Measurements from ENCODE around the gene CFAP77. TPM values are rescaled to one million over a fixed set of nuclear protein-coding genes. Genes with fewer than 3 reads are reported as not detected.
A peak's percentile ranks its signal among the peaks of the same experiment; 100 is the strongest.

The CFAP77 gene
- total and polyA plus RNA-seq, 7 experiments from 2014 or later, result not detected

DNA sequence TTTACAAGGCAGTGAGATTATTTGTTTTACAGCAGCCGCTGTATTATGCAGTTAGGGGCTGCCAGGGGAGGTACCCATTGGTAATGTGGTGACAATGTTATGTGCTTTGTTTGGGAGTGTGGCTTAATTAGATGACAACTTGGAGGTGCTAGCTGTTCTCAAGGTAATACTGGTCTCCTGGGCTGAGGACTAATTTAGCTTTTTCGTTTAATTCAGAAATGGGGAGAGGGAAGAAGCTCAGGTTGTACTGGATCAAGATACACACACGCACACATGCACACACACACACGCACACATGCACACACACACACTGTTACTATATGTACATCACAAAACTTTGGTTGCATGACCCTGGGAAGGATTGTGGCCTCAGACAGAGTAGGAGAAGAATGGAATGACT is 37.9 kb downstream of the CFAP77 start:
- DNase-seq (no peak), ATAC-seq (no peak)
- Mint-ChIP-seq H3K27me3 (peaks cover 19 to 52% (median 35%) of the 10 kb centered on the region in 5 donors), H3K4me3 (no peak overlapping the region), H3K36me3 (no peaks in the 10 kb centered on the region), H3K4me1 (peaks cover 0 to 8% (median 0%) of the 10 kb centered on the region in 7 donors), H3K27ac (no peak overlapping the region), H3K9me3 (peaks cover 0 to 4% (median 0%) of the 10 kb centered on the region in 11 donors)
- Histone ChIP-seq H3K27ac (ENCODE audit: low read depth, low read length) (no peak overlapping the region), H3K36me3 (ENCODE audit: control insufficient read depth in 2 of 3, insufficient read depth in 3 of 3, low read length in 3 of 3) (no peaks in the 10 kb centered on the region), H3K9me3 (ENCODE audit: control insufficient read depth in 2 of 3, low read length in 3 of 3) (no peaks in the 10 kb centered on the region), H3K27me3 (ENCODE audit: control insufficient read depth in 2 of 2, insufficient read depth in 2 of 2, low read length in 2 of 2) (peaks cover 0 to 3% of the 10 kb centered on the region in 2 donors), H3K4me3 (ENCODE audit: low read length) (no peak overlapping the region), H3K4me1 (ENCODE audit: control insufficient read depth in 2 of 2, insufficient read depth in 2 of 2, low read length in 2 of 2) (peaks cover 0 to 8% of the 10 kb centered on the region in 2 donors)
- intact Hi-C loops (cut with micrococcal nuclease), result no loop called here
- ChIA-PET CTCF (no interaction called here), POLR2A (no interaction called here)

DNA sequence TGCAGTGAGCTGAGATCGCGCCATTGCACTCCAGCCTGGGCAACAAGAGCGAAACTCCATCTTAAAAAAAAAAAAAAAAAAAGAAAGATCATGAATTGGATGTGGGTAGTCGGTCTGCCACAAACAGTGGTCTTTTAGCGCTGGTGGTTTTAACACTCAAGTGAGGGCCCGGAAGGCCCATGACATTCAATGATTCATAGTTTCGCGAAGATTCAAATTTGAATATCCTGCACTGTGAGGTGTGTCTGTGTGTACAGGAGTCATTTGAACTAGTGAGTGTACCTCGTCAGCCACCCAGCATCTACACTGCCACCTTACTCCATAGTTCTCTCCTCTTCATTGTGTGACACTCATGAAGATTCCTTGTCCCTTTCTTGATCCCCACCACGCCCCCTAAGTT is 41.3 kb downstream of the CFAP77 start:
- H3K36me3 Mint-ChIP-seq, result no peaks in the 10 kb centered on the region
- Histone ChIP-seq H3K9me3 (ENCODE audit: control insufficient read depth in 2 of 3, low read length in 3 of 3) (no peaks in the 10 kb centered on the region), H3K4me3 (ENCODE audit: low read length) (no peak overlapping the region), H3K27ac (ENCODE audit: low read depth, low read length) (no peak overlapping the region), H3K27me3 (ENCODE audit: control insufficient read depth in 2 of 2, insufficient read depth in 2 of 2, low read length in 2 of 2) (peaks cover 0 to 3% of the 10 kb centered on the region in 2 donors), H3K4me1 (ENCODE audit: control insufficient read depth in 2 of 2, insufficient read depth in 2 of 2, low read length in 2 of 2) (peaks cover 0 to 8% of the 10 kb centered on the region in 2 donors), H3K36me3 (ENCODE audit: control insufficient read depth in 2 of 3, insufficient read depth in 3 of 3, low read length in 3 of 3) (no peaks in the 10 kb centered on the region)
- ChIA-PET CTCF (interaction anchor here (0.7 kb wide), 1 partner anchor 668 kb away, joined by 3 read pairs; no protein-coding TSS in a partner anchor), POLR2A (no interaction called here)
- ATAC-seq (peak; percentile 80), DNase-seq (no peak)
- peak overlapping the region in 1 of 9 donors; percentile 38 for H3K27ac Mint-ChIP-seq
- H3K4me3 Mint-ChIP-seq, result peak overlapping the region in 1 of 10 donors; percentile 29
- peaks cover 4 to 26% (median 15%) of the 10 kb centered on the region in 5 donors for H3K27me3 Mint-ChIP-seq
- H3K4me1 Mint-ChIP-seq, result peaks cover 0 to 8% (median 0%) of the 10 kb centered on the region in 7 donors
- peaks cover 0 to 4% (median 0%) of the 10 kb centered on the region in 11 donors for H3K9me3 Mint-ChIP-seq
- intact Hi-C loops (cut with micrococcal nuclease), result no loop called here

DNA sequence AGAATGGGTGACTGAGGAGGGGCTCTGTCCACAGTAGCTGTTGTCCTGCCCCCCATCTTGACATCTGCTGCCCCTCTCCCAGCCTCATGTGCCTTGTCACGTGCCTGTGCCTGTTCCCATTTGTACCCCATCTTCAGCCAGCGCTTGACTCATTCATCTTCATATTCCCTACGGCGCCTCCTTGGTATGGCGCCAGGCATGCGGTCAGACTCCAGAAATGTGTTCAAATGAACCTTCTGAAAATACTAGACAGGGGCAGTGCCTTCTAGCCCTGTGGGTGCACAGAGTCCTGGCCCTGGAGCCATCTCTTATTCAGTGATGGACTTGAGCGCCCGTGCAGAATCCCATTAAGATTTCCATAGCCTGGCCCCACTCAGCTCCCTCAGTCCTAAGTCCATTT is 46.2 kb downstream of the CFAP77 start:
- Mint-ChIP-seq H3K27me3 (peaks cover 0 to 18% (median 7%) of the 10 kb centered on the region in 5 donors), H3K36me3 (no peaks in the 10 kb centered on the region), H3K27ac (no peak overlapping the region), H3K4me1 (peaks cover 0 to 6% (median 0%) of the 10 kb centered on the region in 7 donors), H3K9me3 (no peaks in the 10 kb centered on the region), H3K4me3 (no peak overlapping the region)
- CTCF ChIA-PET, result interaction anchor here (1.1 to 1.4 kb wide), 2 partner anchors 9 to 426 kb away, joined by 3 to 4 read pairs; no protein-coding TSS in a partner anchor
- Histone ChIP-seq H3K27ac (ENCODE audit: low read depth, low read length) (no peak overlapping the region), H3K27me3 (ENCODE audit: control insufficient read depth in 2 of 2, insufficient read depth in 2 of 2, low read length in 2 of 2) (no peaks in the 10 kb centered on the region), H3K4me3 (ENCODE audit: low read length) (no peak overlapping the region), H3K4me1 (ENCODE audit: control insufficient read depth in 2 of 2, insufficient read depth in 2 of 2, low read length in 2 of 2) (peaks cover 0 to 3% of the 10 kb centered on the region in 2 donors), H3K9me3 (ENCODE audit: control insufficient read depth in 2 of 3, low read length in 3 of 3) (no peaks in the 10 kb centered on the region), H3K36me3 (ENCODE audit: control insufficient read depth in 2 of 3, insufficient read depth in 3 of 3, low read length in 3 of 3) (no peaks in the 10 kb centered on the region)
- no peak for DNase-seq
- no peak for ATAC-seq
- POLR2A ChIA-PET, result no interaction called here
- intact Hi-C loops (cut with micrococcal nuclease), result no loop called here

DNA sequence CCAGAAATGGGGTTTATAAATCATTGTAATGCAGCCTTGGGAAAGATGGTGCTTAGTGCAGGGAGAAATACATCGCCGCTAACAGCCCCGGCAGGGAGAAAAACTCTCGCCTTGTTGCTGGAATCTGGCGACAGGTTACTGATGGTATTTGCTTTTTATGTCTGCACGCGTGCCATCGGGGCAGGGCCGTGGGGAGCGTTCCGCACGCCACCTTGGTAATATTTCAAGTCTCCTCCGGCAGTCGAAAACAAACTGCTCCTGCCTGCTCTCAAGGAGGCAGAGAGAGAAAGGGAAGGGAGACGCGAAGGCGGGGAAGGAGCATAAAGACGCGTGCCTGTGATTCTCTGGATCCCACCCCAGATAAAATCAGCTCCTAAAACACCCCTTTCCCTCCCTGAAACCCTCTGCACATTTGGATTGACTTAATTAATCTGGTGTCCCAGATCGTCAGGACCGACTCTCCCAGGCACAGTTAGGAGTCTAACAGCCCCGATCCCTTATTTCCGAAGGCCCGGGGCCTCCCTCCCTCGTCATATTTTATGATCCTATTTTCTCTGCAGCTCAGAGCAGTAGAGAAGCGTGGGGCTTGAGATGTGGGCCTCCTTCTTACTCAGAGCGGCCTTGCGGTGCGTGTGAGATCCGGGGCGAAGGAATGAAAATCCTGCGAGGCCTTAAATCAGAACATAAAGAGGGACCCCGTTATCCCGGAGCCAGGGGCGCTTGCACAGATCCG is 47.7 kb downstream of the CFAP77 start:
- Histone ChIP-seq H3K9me3 (ENCODE audit: control insufficient read depth in 2 of 3, low read length in 3 of 3) (no peaks in the 10 kb centered on the region), H3K27ac (ENCODE audit: low read depth, low read length) (no peak overlapping the region), H3K27me3 (ENCODE audit: control insufficient read depth in 2 of 2, insufficient read depth in 2 of 2, low read length in 2 of 2) (no peaks in the 10 kb centered on the region), H3K4me3 (ENCODE audit: low read length) (no peak overlapping the region), H3K4me1 (ENCODE audit: control insufficient read depth in 2 of 2, insufficient read depth in 2 of 2, low read length in 2 of 2) (no peaks in the 10 kb centered on the region), H3K36me3 (ENCODE audit: control insufficient read depth in 2 of 3, insufficient read depth in 3 of 3, low read length in 3 of 3) (no peaks in the 10 kb centered on the region)
- Mint-ChIP-seq H3K27ac (peak overlapping the region in 1 of 9 donors; percentile 55), H3K27me3 (peaks cover 0 to 9% (median 0%) of the 10 kb centered on the region in 5 donors), H3K4me1 (peaks cover 0 to 2% (median 0%) of the 10 kb centered on the region in 7 donors), H3K9me3 (no peaks in the 10 kb centered on the region), H3K36me3 (no peaks in the 10 kb centered on the region), H3K4me3 (no peak overlapping the region)
- DNase-seq, result no peak
- CTCF ChIA-PET, result interaction anchor here (0.6 to 1.1 kb wide), 2 partner anchors 8 to 172 kb away, joined by 3 to 4 read pairs; no protein-coding TSS in a partner anchor
- no peak for ATAC-seq
- POLR2A ChIA-PET, result no interaction called here
- intact Hi-C loops (cut with micrococcal nuclease), result no loop called here

DNA sequence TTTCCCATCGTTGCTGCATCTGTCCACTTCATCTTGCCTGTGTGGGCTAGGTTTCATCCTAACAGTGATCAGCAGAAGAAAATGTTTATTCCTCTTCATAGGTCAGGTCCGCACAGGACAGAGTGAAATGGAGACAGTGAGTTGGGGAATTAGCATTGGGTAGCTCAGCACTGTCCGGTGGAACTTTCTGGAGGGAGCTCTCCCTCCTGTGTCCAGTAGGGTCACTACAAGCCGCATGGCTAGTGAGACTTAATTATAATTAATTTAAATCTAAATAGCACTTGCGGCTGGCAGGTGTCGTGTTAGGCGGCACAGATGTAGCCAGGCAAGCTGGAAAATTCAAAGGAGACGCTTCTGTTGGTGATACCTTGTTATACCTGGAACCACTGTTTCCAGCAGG is 48.4 kb downstream of the CFAP77 start:
- no peak overlapping the region for H3K27ac ChIP-seq (ENCODE audit: low read depth, low read length)
- no peak overlapping the region for H3K27ac Mint-ChIP-seq
- intact Hi-C loops (cut with micrococcal nuclease), result no loop called here
- no peak overlapping the region for H3K4me3 ChIP-seq (ENCODE audit: low read length)
- no peaks in the 10 kb centered on the region for H3K36me3 ChIP-seq (ENCODE audit: control insufficient read depth in 2 of 3, insufficient read depth in 3 of 3, low read length in 3 of 3)
- no peak overlapping the region for H3K4me3 Mint-ChIP-seq
- DNase-seq (no peak), ATAC-seq (no peak)
- ChIA-PET POLR2A (no interaction called here), CTCF (interaction anchor here (0.6 kb wide), 1 partner anchor 173 kb away, joined by 3 read pairs; no protein-coding TSS in a partner anchor)
- H3K4me1 ChIP-seq (ENCODE audit: control insufficient read depth in 2 of 2, insufficient read depth in 2 of 2, low read length in 2 of 2), result no peaks in the 10 kb centered on the region
- no peaks in the 10 kb centered on the region for H3K27me3 ChIP-seq (ENCODE audit: control insufficient read depth in 2 of 2, insufficient read depth in 2 of 2, low read length in 2 of 2)
- H3K9me3 ChIP-seq (ENCODE audit: control insufficient read depth in 2 of 3, low read length in 3 of 3), result no peaks in the 10 kb centered on the region
- H3K9me3 Mint-ChIP-seq, result no peaks in the 10 kb centered on the region
- H3K27me3 Mint-ChIP-seq, result peaks cover 0 to 6% (median 0%) of the 10 kb centered on the region in 5 donors
- no peaks in the 10 kb centered on the region for H3K36me3 Mint-ChIP-seq
- H3K4me1 Mint-ChIP-seq, result peaks cover 0 to 2% (median 0%) of the 10 kb centered on the region in 7 donors

DNA sequence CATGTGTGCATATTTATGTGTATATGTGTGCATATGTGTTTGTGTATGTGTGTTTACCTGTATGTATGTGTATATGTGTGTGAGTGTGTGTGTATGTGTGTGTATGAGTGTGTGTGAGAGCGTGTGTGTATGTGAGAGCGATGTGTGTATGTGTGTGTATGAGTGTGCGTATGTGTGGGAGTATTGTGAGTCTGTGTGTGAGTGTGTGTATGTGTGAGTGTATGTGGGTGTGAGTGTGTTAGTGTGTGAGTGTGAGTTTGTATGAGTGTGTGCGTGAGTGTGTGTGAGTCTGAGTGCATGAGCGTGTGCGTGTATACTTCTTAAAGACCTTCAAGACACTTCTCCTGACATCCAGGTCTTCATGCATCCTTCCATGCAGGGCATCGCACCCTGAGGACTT is 49.6 kb downstream of the CFAP77 start:
- Histone ChIP-seq H3K9me3 (ENCODE audit: control insufficient read depth in 2 of 3, low read length in 3 of 3) (no peaks in the 10 kb centered on the region), H3K27me3 (ENCODE audit: control insufficient read depth in 2 of 2, insufficient read depth in 2 of 2, low read length in 2 of 2) (no peaks in the 10 kb centered on the region), H3K36me3 (ENCODE audit: control insufficient read depth in 2 of 3, insufficient read depth in 3 of 3, low read length in 3 of 3) (no peaks in the 10 kb centered on the region), H3K27ac (ENCODE audit: low read depth, low read length) (no peak overlapping the region), H3K4me3 (ENCODE audit: low read length) (no peak overlapping the region), H3K4me1 (ENCODE audit: control insufficient read depth in 2 of 2, insufficient read depth in 2 of 2, low read length in 2 of 2) (no peaks in the 10 kb centered on the region)
- H3K4me1 Mint-ChIP-seq, result peaks cover 0 to 2% (median 0%) of the 10 kb centered on the region in 7 donors
- H3K36me3 Mint-ChIP-seq, result no peaks in the 10 kb centered on the region
- intact Hi-C loops (cut with micrococcal nuclease), result no loop called here
- ATAC-seq, result no peak
- H3K27ac Mint-ChIP-seq, result no peak overlapping the region
- H3K9me3 Mint-ChIP-seq, result no peaks in the 10 kb centered on the region
- no peak for DNase-seq
- no peak overlapping the region for H3K4me3 Mint-ChIP-seq
- POLR2A ChIA-PET, result no interaction called here
- H3K27me3 Mint-ChIP-seq, result peaks cover 0 to 6% (median 0%) of the 10 kb centered on the region in 5 donors
- CTCF ChIA-PET, result no interaction called here

DNA sequence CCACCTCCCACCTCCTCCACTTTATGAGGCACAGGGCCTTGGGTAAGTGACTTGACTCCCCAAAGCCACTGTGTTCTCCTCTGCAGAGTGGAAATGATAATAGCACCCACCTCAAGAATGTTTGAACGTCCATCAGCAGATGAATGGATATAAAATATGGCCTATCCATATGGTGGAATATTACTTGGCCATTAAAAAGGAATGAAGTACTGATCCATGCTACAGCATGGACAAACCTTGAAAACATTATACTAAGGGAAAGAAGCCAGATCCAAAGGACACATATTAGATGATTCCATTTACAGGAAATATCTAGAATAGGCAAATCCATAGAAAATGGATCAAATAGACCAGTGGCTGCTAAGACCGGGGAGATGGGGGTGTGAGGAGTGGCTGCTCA is 50.2 kb downstream of the CFAP77 start:
- intact Hi-C loops (cut with micrococcal nuclease), result no loop called here
- H3K4me3 Mint-ChIP-seq, result no peak overlapping the region
- H3K9me3 Mint-ChIP-seq, result no peaks in the 10 kb centered on the region
- no peak overlapping the region for H3K27ac ChIP-seq (ENCODE audit: low read depth, low read length)
- H3K4me1 ChIP-seq (ENCODE audit: control insufficient read depth in 2 of 2, insufficient read depth in 2 of 2, low read length in 2 of 2), result no peaks in the 10 kb centered on the region
- no peak overlapping the region for H3K4me3 ChIP-seq (ENCODE audit: low read length)
- no peak for DNase-seq
- ChIA-PET CTCF (no interaction called here), POLR2A (no interaction called here)
- H3K36me3 Mint-ChIP-seq, result no peaks in the 10 kb centered on the region
- peaks cover 0 to 2% (median 0%) of the 10 kb centered on the region in 7 donors for H3K4me1 Mint-ChIP-seq
- H3K36me3 ChIP-seq (ENCODE audit: control insufficient read depth in 2 of 3, insufficient read depth in 3 of 3, low read length in 3 of 3), result no peaks in the 10 kb centered on the region
- H3K27ac Mint-ChIP-seq, result no peak overlapping the region
- no peaks in the 10 kb centered on the region for H3K9me3 ChIP-seq (ENCODE audit: control insufficient read depth in 2 of 3, low read length in 3 of 3)
- peaks cover 0 to 7% (median 0%) of the 10 kb centered on the region in 5 donors for H3K27me3 Mint-ChIP-seq
- ATAC-seq, result no peak
- no peaks in the 10 kb centered on the region for H3K27me3 ChIP-seq (ENCODE audit: control insufficient read depth in 2 of 2, insufficient read depth in 2 of 2, low read length in 2 of 2)

Measured in naive thymus-derived CD4-positive, alpha-beta T cell (primary cell).